Esophagus squamous epithelium (tissue), 5 donors: ENCODE results near the gene CCDC141. TPM values are rescaled to one million over a fixed set of nuclear protein-coding genes. Genes with fewer than 3 reads are reported as not detected.

Source experiments
- DNase-seq: peaks from one replicate; lab custom pipeline; 2025; lab: John Stamatoyannopoulos, UW
- H3K27ac ChIP-seq, 4 donors: fragments of 200-600 bp; sonication (generic); one replicate each; pipeline ENCODE4 v1.5.1; 2016 to 2019; ENCODE audit warnings: mild to moderate bottlenecking in 1 of 4
- H3K27me3 ChIP-seq, 4 donors: fragments of 200-600 bp; sonication (generic); 1 replicate in 3 of 4; 2 replicates in 1 of 4; pipeline versions ENCODE4 v1.5.1 to v1.6.0; 2017 to 2021; ENCODE audit warnings: antibody characterized with exemption in 1 of 4
- H3K36me3 ChIP-seq, 3 donors: fragments of 200-600 bp; sonication (generic); one replicate each; pipeline ENCODE4 v1.5.1; 2016 to 2019
- H3K4me1 ChIP-seq, 3 donors: fragments of 200-600 bp; sonication (generic); one replicate each; pipeline ENCODE4 v1.5.1; 2017 to 2019
- H3K4me3 ChIP-seq, 4 donors: fragments of 200-600 bp; sonication (generic); 1 replicate in 3 of 4; 2 replicates in 1 of 4; pipeline ENCODE4 v1.5.1; 2016 to 2019; ENCODE audit warnings: mild to moderate bottlenecking in 2 of 4, moderate library complexity in 1 of 4
- H3K9me3 ChIP-seq, 3 donors: fragments of 200-600 bp; sonication (generic); one replicate each; pipeline ENCODE4 v1.5.1; 2016 to 2019
- POLR2A ChIP-seq, 4 donors: fragments of 450-650 bp; IDR thresholded peaks; one replicate each; pipeline ENCODE4 v1.6.1; 2017; ENCODE audit warnings: antibody characterized with exemption in 4 of 4, mild to moderate bottlenecking in 4 of 4, moderate library complexity in 3 of 4
- WGBS, 2 donors: methylation state at CpG; one replicate each; pipeline ENCODE4 v1.1.5; 2018; 5-methylcytosine and 5-hydroxymethylcytosine counted together
- intact Hi-C: fragments of 100-400 bp; cut with DNase I; formaldehyde crosslinking; loops from one replicate; pipeline ENCODE4 v1.15.0; 2022
- total RNA-seq, 4 donors: library from RNA; depleted of rRNA; stranded (reverse); fragments of >200 nt; gene quantifications; one replicate each; pipeline ENCODE4 v1.1.0, GENCODE V29; 2016
- TF ChIP-seq, protein P1 (sequence below), 6 experiments: fragments of 450-650 bp in 4 of 6; fragments of 200-600 bp in 2 of 6; sonication (generic) in 2 of 6; IDR thresholded peaks; one replicate each; pipeline ENCODE4 v1.5.1; 2016 to 2019; ENCODE audit warnings: antibody characterized with exemption in 6 of 6, mild to moderate bottlenecking in 4 of 6, moderate library complexity in 4 of 6
- donor health status: DM: yes; HTN: yes; CAD: no.

Gene CCDC141
- total RNA-seq, 4 donors from 2014 or later: 0.26 to 3.1 (median 1.1) TPM

DNA sequence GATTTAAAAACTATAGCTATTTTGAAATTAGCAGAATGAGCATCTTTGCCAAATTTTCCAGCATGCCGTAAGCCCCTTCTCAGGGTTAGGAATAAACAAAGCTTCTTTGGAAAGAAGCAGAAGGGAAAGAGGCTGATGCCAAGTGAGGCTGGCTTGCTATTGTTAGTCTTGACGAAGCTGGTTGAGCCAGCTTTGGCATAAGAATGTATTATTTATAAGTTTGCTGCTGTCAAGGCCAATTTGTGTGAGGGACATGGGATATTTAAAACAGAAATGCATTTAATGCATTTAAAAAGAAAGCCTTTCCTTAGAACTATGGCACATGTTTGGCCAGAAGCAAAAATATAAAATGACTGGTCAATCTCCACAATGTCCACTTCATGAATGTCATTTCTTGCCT is 190.2 kb downstream of the CCDC141 start:
- H3K4me3 ChIP-seq: no peak overlapping the region
- WGBS, 2 donors: 16 to 30% methylated on average over 2 of the region's 2 CpGs
- no peaks in the 10 kb centered on the region for H3K36me3 ChIP-seq
- intact Hi-C loops: no loop called here
- DNase-seq: no peak
- H3K27me3 ChIP-seq: no peaks in the 10 kb centered on the region
- no peak for TF ChIP-seq POLR2A (IDR thresholded peaks at IDR 0.05)
- TF ChIP-seq, protein P1, sequence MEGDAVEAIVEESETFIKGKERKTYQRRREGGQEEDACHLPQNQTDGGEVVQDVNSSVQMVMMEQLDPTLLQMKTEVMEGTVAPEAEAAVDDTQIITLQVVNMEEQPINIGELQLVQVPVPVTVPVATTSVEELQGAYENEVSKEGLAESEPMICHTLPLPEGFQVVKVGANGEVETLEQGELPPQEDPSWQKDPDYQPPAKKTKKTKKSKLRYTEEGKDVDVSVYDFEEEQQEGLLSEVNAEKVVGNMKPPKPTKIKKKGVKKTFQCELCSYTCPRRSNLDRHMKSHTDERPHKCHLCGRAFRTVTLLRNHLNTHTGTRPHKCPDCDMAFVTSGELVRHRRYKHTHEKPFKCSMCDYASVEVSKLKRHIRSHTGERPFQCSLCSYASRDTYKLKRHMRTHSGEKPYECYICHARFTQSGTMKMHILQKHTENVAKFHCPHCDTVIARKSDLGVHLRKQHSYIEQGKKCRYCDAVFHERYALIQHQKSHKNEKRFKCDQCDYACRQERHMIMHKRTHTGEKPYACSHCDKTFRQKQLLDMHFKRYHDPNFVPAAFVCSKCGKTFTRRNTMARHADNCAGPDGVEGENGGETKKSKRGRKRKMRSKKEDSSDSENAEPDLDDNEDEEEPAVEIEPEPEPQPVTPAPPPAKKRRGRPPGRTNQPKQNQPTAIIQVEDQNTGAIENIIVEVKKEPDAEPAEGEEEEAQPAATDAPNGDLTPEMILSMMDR (IDR thresholded peaks at IDR 0.05): no peak
- no peaks in the 10 kb centered on the region for H3K9me3 ChIP-seq
- no peak overlapping the region for H3K27ac ChIP-seq
- H3K4me1 ChIP-seq: peaks cover 0 to 12% (median 0%) of the 10 kb centered on the region in 3 donors

DNA sequence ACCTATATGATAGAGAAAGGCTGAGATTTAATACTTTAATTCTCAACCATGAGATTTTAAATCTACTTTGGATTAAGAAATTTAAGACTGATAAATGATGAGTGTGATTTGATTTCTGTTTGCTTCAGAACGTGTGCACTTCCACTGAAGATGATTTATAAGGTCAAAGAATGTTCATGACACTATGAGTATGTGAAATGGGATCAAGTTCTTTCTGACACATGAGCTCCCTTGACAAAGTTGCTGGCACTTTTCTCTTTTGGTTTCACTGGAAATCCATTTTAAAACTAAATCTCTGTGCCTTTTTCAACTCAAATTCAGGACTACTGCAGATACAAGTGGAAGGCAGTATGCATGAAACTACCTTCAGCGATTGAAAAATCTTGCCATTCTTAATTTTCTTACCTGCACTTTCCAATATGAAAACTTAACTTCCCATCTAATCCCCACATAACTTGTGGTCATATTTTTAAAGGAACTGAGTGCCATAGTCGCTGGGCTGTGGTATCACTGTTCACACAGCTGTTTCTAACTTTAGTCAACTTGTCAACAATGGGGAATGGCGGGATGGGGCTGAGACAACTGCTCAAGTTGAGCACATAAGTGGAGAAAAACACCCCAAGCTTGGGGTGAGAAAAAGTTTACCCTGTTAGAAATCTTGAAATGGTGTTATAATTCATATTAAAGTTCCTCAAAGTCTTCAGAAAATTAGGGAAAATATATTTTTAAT is 190.9 kb downstream of the CCDC141 start:
- Histone ChIP-seq H3K27ac (no peak overlapping the region), H3K4me3 (no peak overlapping the region), H3K9me3 (no peaks in the 10 kb centered on the region), H3K27me3 (no peaks in the 10 kb centered on the region), H3K4me1 (peaks cover 0 to 6% (median 0%) of the 10 kb centered on the region in 3 donors), H3K36me3 (no peaks in the 10 kb centered on the region)
- intact Hi-C loops: no loop called here
- 42 to 54% methylated on average over 4 of the region's 4 CpGs for WGBS, 2 donors
- no peak for DNase-seq
- TF ChIP-seq POLR2A (IDR thresholded peaks at IDR 0.05): no peak
- TF ChIP-seq, protein P1 (IDR thresholded peaks at IDR 0.05): no peak

DNA sequence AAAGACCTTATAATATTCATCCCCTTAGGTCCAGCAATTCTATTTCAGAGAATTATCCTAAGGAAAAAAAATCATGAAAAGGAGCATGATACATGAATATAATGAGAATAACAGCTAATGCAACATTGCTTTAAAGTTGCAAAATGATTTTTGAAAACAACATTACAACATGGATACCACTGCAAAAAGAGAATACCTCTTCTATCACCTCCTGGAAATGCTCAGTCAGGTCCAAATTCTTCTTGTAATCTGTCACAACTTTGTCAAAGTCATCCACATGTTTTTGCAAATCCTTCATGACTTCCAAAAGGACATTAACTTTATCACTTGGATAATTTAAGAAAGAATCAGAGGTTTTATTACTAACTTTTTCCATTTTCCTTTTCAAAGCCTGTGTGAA is 194.8 kb downstream of the CCDC141 start:
- TF ChIP-seq POLR2A (IDR thresholded peaks at IDR 0.05): no peak
- TF ChIP-seq, protein P1 (IDR thresholded peaks at IDR 0.05): no peak
- Histone ChIP-seq H3K36me3 (no peaks in the 10 kb centered on the region), H3K9me3 (no peaks in the 10 kb centered on the region), H3K27me3 (no peaks in the 10 kb centered on the region), H3K27ac (no peak overlapping the region), H3K4me1 (no peaks in the 10 kb centered on the region), H3K4me3 (no peak overlapping the region)
- no peak for DNase-seq
- intact Hi-C loops: no loop called here

DNA sequence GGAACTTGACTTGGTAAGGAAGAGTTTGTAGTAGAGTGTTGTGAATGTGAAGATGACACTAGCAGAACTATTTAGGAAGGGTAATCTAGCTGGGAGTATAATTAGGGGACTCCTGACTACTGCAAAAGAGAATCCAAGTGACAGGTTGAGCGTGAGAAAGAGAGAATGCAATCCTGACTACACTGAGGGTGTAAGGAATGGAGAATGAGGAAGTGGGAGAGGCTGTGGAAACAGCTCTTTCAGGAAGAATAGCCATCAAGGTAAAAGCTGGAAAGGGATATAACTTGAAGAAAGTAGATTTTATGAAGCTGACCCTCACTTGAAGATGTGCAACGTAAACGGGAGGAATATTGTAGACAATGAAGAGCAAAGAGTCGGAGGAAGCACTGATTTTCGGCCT is 201.6 kb downstream of the CCDC141 start:
- intact Hi-C loops: no loop called here
- 79 to 91% methylated on average over 5 of the region's 5 CpGs for WGBS, 2 donors
- DNase-seq: no peak

DNA sequence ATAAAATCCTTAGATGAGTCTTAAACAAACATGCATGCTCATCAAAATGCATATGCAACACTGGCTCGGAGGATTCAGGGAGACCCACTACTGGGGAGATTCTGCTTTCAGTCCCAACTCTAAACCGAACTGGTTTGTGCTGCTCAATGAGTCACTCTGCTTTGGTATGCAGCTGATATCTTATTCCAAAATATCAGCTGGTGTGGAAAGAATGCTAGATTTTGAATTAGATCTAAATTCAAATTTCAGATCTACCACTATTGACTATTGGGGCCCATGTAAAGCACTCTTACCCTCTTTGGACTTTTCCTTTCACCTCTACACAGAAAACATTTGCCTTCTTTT is 203.5 kb downstream of the CCDC141 start:
- no peak for TF ChIP-seq POLR2A (IDR thresholded peaks at IDR 0.05)
- TF ChIP-seq, protein P1 (IDR thresholded peaks at IDR 0.05): no peak
- H3K4me1 ChIP-seq: peaks cover 0 to 10% (median 0%) of the 10 kb centered on the region in 3 donors
- intact Hi-C loops: no loop called here
- no peak for DNase-seq
- WGBS, 2 donors: 68 to 70% methylated on average over 2 of the region's 2 CpGs
- H3K27ac ChIP-seq: no peak overlapping the region
- H3K36me3 ChIP-seq: no peaks in the 10 kb centered on the region
- no peak overlapping the region for H3K4me3 ChIP-seq
- H3K27me3 ChIP-seq: no peaks in the 10 kb centered on the region
- H3K9me3 ChIP-seq: no peaks in the 10 kb centered on the region

More for the DNA sequence above, 201.6 kb downstream of the CCDC141 start:
- no peaks in the 10 kb centered on the region for H3K27me3 ChIP-seq
- no peaks in the 10 kb centered on the region for H3K36me3 ChIP-seq
- no peak overlapping the region for H3K4me3 ChIP-seq
- H3K4me1 ChIP-seq: peaks cover 0 to 10% (median 0%) of the 10 kb centered on the region in 3 donors
- no peak for TF ChIP-seq POLR2A (IDR thresholded peaks at IDR 0.05)
- TF ChIP-seq, protein P1 (IDR thresholded peaks at IDR 0.05): no peak
- no peak overlapping the region for H3K27ac ChIP-seq
- no peaks in the 10 kb centered on the region for H3K9me3 ChIP-seq
